ENCODE results near the gene WDFY2.
A peak's percentile ranks its signal among the peaks of the same experiment; 100 is the strongest.
"Not testable (repeated sequence)": the region's sequence is repeated elsewhere in the genome, so short reads cannot be mapped to it uniquely, and the experiment has no call there.

Gene WDFY2

DNA sequence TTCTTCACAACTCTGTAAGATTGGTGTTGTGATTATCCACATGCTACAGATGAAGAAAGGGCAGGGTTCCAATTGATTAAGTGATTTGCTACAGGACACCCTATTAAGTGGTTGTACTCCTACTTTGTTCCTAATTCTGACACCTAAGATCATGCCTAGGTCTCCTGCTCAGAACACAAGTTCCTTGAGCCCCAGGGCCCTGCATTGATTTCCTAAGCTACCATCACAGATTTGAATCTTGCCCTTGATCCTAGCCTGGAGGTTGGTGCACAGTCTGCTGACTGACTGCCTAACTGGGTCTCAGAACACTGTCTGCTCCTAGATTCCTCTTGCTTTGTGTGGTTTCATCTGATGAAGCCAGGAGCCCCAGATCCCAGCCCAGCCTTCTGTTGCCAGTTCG lies 19.6 kb upstream of the WDFY2 start:
- no peak for DNase-seq

DNA sequence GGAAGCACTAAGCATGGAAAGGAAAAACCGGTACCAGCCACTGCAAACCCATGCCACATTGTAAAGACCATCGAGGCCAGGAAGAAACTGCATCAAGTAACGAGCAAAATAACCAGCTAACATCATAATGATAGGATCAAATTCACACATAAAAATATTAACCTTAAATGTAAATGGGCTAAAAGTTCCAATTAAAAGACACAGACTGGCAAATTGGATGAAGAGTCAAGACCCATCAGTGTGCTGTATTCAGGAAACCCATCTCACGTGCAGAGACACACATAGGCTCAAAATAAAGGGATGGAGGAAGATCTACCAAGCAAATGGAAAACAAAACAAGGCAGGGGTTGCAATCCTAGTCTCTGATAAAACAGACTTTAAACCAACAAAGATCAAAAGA lies 15.3 kb upstream of the WDFY2 start:
- not testable (repeated sequence) for DNase-seq

DNA sequence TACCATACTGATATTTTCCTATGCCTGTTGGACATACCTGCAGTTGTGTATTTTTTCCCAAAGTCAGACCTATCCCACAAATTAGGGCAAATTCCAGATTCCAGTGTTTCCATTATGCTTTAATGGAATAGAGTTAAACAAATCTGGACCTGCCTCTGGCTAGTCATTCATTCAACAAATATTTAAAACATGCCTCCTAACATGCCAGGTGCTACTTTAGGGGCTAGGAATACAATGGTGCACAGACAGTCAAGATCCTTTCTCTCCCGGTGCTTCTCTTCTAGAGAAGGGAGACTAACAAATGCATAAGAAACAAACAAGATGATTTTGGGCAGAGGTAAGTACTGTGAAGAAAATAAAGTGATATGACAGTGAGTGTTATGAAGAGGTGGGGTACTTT lies 7.5 kb upstream of the WDFY2 start:
- no peak for DNase-seq

DNA sequence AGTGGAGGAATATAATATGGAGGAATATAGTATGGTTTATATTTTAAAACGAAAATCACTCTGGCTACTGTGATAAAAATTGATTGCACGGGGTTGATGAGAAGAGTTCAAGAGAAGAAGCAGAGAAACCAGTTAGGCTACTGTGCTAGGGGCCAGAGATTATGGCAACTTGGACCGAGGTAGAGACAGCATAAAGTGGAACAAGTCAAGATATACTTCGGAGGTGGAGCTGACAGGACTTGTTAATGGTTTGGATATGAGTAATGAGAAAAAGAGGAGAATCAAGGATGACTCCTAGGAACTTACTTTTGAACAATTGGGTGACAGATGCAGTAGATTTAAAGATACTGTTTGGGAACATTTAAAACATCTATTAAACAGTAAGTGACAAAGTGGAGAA lies 6.6 kb upstream of the WDFY2 start:
- DNase-seq, result no peak

DNA sequence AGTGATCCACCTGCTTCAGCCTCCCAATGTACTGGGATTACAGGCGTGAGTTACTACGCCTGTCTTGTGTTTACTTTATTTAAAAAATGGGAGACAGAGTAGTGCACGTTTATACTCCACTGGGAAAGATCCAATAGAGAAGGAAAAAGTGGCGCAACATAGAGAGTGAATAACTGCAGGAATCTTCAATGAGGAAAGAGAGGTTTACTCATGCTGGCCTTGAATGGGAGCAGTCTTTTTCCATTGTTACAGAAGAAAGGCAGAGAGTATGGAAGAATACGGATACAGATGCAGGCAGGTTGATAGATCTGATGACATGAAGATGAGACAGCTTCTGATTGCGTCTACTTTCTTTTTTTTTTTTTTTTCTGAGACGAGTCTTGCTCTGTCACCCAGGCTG lies 4.6 kb upstream of the WDFY2 start:
- no peak for DNase-seq

DNA sequence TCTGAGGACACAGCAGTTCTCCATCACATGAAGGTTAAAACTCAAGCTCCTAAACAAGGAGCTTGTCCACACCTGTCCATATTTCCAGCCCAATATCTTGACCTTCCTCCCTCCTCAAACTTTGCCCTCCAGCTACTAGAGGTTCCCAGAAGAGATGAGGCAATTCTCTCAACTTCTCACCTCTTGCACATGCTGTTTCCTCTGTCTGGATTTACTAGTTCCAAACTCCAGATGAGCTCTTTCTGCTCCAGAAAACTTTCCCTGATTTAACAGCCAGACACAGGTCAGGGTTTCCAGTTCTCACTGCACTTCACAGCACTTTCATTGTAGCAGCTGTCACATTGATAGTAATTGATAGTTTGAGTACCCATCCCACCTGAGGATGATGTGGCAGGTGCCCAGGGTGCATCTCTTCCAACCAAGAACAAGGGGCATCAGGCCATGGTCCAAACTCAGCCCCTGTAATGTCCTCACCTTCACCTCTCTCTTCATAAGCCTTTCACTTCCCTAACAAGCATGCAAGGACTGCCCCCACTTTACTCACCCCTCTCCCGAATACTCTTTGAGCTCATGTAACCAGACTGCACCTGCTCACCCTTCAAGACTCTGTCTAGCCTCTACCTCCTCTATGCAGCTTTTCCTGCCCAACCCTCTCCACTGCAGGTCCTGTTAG lies 3.0 kb upstream of the WDFY2 start:
- no peak for DNase-seq

DNA sequence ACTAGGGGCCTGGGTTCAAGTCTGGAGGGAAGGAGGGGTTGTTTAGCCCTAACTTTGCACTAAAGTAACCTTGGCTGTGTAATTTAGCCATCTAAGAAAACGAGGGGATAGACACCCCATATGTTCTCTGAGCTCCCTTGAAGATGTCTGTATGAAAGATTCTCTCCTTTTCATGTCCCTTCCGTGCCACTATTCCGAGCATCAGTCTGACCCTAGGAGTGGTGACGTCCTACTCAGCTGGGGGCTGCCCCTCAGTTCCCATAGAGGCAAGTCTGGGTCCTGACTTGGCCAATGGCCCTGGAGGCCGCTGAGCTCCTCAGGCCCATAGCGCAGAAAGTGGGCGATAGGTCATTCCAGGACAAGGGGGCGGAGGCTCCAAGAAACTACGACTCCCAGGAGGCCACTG lies 790 bp upstream of the WDFY2 start:
- no peak for DNase-seq

DNA sequence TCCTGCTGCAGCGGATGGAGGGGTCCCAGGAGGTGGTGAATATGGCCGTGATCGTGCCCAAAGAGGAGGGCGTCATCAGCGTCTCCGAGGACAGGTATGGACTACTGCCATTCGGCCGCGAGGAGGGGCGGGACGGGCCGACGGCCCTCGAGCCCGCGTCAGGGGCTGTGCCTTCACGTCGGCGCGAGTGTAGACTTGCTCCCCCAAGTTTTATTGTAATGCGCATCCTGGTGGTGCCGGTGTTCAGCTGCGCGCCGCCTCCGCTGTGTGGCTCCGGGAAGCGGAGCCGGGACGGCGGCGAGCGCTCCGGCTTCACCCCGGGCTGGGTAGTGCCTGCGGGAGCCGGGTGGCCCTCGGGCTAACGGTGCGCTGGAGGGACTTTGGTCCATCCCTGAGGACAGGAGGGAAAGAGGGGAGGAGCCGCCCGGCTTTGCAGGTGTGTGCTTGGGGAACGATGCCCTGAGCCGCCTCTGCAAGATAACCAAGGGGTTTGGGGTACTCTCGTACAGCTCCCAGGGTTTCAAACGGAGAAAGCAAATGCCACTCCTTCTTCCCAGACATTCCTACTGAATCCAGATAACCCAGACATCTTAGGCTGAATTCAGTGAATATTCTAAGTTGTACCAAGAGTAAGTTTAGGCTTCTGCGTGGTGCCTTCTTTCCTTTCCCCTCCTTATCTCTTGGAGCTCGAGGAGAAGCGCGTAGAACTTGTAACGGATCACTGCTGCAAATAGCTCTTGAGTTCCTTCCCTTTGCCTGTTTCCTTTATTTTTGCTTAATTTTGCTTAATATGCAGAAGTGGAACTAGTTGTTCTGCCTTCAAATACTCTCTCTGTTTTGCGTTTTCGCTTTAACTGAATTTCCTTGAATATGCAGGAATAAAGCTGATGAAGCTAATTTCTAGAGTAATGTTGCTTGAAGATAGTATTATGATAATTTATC lies 740 bp downstream of the WDFY2 start:
- DNase-seq, result peak; percentile 61 to 97 (median 96)

DNA sequence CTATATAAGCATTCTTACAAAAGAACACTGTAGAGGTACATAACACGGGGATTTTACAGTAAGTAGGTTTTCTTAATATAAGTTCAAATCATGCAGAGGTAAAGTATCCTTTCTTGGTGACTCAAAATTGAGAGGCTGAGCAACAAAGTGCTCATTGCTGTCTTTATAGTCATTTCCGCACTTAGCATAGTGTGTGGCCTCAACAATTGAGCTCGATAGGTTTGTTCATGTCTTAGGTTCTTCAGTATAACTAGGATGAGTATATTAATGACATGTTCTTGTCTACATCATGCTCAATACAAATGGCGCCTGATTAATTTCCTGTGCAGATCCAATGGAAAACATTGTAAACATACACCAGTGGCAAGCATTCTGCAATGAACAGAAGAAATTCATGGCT lies 1.4 kb downstream of the WDFY2 start:
- peak in 2 of 3 experiments; percentile 12 to 62 for DNase-seq

DNA sequence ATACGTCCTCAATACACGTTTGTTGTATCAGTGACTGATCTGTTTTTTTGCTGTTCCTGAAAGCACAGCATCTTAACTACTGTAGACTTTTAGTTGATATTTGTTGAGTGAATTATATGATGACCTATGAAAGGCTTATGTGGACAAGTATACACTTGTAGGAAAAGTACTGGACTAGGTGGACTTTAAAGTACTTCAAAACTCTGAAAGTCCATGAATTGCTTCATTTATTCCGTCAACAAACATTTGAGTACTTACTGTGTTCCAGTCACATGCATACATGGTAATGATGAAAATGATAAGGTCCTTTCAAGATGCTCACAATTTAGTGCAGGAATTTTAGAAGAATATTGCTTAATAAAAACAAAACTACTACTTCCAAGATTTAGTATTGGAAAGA lies 3.1 kb downstream of the WDFY2 start:
- no peak for DNase-seq

DNA sequence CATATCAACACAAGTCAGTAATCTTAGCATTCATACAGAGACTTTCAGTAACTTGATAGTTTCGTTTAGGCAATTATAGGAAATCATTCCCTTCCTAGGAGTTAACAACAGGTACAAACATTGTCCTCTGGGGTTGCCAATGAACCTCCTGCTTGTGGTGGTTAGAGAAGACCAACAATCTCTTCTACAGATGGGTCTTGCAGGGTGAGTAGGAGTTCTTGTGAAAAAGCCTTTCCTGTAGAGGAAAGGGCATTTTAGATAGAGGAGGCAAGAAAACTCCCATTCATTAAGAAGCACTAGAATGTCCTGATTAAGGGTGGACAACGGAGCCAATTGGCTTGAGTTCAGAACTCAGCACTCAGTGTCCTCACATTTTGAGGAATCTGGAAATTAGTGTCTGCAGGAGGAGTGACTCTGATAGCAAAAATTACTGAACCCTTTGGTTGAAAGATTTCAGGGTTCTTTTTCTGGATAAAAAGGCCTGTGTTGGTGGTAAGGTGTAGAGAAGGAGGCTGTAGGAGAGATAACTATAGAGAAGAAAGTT lies 4.2 kb downstream of the WDFY2 start:
- DNase-seq, result no peak

DNA sequence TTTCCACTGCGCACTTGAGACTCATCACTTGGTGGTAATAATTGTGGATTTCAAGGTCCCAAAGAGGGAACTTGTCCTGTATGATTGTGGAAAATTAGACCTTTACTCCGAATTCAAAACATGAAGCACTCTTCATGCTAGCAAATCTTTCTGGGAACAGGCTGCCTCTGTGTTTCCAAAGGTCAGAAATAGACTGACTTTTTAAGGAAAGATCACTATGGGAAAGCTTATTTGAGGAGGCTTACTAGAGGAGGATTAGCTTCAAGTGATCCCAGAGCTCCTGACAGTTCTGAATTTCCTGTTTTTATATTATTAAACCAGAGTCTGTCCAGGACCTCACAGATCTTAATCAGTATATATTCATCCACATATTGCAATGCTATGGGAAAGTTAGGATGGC lies 5.5 kb downstream of the WDFY2 start:
- no peak for DNase-seq

DNA sequence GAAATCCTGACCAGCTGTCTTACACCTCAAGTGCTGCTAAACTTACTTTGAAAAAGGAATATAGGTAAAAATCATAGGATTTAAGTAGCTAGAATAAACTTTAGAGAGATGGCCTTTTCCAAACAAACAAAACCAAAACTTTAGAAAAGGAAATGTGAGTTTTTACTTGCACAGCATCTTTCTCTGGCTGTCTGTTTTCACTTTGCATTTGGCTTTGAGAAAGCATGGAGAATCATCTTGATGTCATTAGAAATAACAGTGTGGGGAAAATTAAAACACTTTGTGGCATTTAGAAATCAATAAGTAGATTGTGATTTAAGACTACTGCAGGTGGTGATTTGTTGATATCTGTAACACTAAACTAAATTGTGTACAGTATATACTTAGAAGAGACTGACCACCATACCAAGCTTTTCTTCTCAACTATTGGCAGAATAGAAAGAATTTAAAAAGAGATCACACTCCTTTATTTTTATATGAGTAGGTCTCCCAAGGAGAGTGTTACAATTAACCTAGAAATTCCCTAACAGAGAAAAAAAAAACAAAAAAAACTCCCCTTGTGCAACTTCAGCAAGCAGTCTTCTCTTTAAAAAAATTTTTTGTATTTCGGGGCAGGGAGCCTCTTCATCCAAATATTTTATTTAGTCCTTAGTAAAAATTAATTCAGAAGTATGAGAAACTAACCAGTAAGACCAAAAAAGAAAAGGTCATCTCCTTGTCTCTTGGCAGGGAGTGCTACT lies 6.1 kb downstream of the WDFY2 start:
- no peak for DNase-seq

DNA sequence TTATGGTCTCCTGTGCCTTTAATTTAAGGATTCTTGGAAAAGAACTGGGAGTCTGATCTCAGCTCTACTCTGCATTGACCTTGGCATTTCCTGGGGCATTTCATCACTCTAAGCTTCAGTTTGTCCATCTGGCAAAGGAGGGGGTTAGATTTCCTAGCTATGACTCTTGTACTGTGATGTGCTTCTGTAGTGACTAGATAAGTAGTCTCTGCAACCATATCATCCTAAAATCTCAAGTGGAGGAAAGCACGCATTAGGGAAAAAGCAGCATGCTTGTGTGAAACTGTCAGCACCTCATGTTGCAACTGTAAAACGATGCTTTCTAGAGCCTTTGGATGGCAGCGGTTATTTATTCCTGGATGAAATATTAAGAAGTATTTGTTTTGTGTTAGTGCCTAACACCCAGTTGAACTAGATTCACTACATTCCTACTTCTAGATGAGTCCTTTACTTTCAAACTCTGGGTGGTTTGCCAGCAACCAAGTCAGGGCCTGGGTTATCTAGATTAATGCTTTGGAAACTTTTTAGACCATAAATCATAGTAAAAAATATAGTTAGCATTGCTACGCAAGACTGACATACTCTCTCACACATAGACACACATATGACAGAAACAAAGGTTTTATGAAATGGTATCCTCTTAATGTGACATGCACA lies 6.8 kb downstream of the WDFY2 start:
- peak in 2 of 3 experiments; percentile 41 to 67 for DNase-seq

DNA sequence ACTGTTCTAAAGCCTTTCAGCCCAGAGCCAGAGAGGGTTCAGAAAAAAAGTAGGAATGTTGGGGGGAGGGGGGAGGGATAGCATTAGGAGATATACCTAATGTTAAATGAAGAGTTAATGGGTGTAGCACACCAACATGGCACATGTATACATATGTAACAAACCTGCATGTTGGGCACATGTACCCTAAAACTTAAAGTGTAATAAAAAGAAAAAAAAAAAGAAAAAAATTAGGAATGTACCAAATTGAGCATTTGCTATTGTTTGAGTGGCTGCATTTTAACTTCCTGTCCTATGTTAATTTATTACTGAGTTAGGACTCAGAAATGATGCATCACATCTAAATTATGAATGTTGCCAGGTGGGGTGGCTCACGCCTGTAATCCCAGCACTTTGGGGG lies 7.7 kb downstream of the WDFY2 start:
- not testable (repeated sequence) for DNase-seq

DNA sequence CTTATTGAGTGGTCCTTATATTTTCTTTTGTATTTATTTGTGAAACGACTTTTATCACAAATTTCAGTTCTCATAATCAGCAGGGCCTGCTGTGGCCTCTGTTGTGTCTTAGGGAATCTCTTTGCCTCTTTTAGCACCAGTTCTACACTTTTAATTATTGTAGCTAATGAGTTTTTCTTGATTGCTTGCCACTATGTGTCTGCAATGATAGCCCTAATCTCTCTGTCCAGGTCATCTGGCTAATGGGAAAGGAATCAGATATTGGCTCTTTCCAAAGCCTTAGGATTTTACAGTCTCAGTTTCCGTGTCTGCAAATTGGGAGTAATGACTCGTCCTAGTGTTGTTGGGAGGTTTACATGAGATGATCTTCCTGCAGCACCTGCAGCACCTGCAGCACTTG lies 10.2 kb downstream of the WDFY2 start:
- DNase-seq, result no peak

DNA sequence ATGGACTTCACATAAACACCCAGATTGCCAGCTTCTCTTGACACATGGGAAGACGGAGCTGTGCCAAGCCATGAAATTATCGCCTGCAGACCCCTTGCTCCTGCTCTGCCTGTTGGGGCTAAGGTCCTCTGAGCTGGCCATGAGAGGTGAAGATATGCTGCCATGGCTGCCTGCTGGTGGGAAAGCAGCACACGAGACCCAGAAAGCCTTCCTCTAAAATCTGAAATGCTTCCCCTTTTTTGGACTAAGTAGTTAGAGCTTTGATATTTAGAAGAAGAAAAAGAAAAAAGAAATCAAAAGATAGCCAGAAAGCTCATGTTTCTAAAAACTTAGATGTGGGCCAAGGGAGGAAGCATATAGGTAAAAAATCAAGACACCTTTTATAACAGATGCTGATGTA lies 11.2 kb downstream of the WDFY2 start:
- DNase-seq, result no peak

DNA sequence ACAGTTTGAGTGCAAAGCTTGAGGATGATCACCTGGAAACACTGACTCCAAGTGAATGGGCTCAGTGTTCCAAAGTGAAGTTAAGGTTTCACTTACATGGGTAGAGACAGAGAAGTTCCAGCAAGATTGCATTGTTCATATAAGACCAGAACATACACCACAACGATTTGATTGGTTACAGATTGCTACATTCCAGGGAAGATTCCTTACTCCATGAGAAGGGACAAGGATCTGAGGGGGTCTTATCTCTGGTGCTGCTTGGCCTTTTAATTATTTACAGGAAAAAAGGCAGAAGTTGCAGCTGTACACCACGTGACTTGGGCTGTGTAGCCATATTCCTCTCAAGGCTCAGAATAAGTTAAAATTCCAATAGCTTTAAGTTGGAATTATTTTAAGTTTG lies 12.3 kb downstream of the WDFY2 start:
- DNase-seq, result no peak

DNA sequence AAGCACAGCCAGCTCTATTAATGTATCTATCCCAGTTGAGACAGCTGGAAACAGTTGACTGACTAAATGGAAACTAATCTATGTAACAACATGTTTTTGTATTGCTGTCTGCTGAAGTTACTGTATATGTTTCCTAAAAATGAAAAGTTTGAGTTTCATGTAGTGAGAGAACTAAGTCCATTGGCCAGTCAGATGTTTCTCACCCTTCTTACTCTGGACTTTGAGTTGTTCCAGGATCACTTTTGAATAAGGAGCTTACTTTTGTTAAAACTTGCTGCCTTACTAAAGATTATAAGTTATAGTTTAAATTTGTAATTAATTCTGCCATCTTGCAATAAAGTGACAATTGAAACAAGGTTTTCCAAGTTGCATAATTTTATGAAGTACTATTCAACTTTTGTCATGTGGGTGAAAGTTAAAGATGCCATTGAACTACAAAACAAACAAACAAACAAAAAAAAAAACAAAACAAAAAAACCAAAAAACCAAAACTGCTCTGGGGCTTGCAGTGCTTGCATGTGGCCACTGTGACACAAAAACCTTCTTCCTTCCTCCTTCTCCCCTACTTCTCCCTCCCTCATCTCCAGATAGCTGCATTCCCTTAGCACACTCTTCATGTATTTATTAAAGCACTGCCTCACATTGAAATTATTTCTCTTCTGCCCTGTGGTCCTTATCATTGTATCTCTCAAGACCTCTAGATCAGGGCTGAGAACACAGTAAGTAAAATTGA lies 15.3 kb downstream of the WDFY2 start:
- no peak for DNase-seq

DNA sequence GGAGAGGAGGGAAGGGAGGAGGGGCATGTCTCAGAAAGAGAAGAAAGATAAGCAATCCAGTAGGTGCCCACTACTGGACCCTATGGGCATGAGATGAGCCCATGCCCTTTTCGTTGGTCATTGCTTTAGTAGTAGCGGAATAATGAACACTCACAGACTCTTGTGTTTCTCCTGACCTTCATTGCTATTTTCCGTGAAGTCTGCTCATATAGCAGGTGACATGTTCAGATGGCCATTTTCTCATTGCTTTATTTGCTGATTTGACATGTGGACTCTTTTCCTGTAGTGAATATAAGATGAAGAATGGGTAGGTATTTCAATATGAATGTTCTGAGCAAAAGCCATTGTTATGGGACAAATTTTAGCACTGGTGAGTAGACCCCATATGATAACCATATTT lies 16.4 kb downstream of the WDFY2 start:
- DNase-seq, result no peak

DNA sequence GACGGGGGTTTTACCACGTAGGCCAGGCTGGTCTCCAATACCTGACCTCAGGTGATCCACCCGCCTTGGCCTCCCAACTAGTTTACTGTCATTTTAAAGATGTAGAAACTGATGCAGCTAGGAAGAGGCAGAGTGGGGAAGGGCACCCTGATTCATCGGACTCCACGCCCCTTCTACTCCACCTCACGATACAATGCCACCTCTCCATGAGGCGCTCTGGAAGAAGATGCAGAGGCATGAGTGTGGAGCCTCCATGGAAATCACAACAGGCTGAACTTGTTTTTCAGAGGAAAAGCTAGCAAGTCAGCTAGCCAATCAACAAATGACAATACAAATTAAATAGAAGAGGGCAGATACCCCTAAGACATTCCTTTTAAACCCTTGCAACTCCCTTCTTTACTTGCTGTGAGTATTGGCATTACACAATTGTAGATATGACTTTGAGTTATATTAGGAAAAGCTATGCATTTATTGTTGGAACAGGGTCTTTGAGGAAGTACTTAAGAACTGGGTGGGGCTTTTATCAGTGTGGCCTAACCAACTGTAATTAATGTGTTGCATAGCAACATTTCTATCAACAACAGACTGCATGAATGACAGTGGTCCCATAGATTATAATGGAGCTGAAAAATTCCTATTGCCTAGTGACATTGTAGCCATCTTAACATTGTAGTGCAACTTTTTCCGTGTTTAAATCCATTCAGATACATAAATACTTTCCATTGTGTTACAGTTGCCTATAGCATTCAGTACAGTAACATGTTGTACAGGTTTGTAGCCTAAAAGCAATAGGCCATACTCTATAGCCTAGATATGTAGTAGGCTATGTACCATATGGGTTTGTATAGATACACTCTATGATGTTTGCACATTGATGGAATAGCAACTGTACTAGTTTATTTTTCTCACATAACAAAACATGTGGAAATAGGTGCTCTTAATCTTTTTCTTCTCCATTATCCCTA lies 17.6 kb downstream of the WDFY2 start:
- DNase-seq, result peak in 1 of 3 experiments; percentile 66

Data from NCI-H1417 (cell line).